K562 (cell line): Measurements from ENCODE around the gene EFCAB9. TPM values are rescaled to one million over a fixed set of nuclear protein-coding genes. Genes with fewer than 3 reads are reported as not detected.

Experiments used
- ATAC-seq: fragments of 200-7000 bp; cut with Tn5 transposase; 3 replicates; pipeline ENCODE4 v1.9.1; 2020; ENCODE audit warnings: moderate library complexity
- BruUV-seq: library from RNA; stranded (reverse); fragments of 400-500 nt; replicated peaks from 2 replicates; lab custom pipeline; 2021; lab: Mats Ljungman, UMichigan
- CTCF ChIA-PET: fragments of 300-600 bp; formaldehyde crosslinking; extraction: SDS; loops from one replicate; lab custom pipeline; 2021; ENCODE audit warnings: low intra/inter-chr PET ratio; lab: Yijun Ruan, JAX
- POLR2A ChIA-PET: fragments of 300-600, 350-650 bp; sonication (Branson Sonifier 250); formaldehyde crosslinking; extraction: SDS; loops from one replicate; lab custom pipeline; 2021; ENCODE audit warnings: antibody characterized with exemption, inconsistent platforms; lab: Yijun Ruan, JAX
- DNase-seq, 4 experiments: peaks; one replicate each; pipeline versions ENCODE4 v3.0.0 to v3.0.0-alpha.2; 2011 to 2018; ENCODE audit warnings: low spot score in 3 of 4, mixed read lengths in 3 of 4; ENCODE audit errors: extremely low read depth in 1 of 4
- FAIRE-seq: peaks from 2 replicates; lab custom pipeline; 2011; peaks lifted over from hg19 to GRCh38; lab: Jason Lieb, UNC
- H2AFZ ChIP-seq: 2 replicates; pipeline ENCODE4 v1.6.0; 2011; ENCODE audit warnings: low read depth, low read length, control low read depth, inconsistent platforms
- H3K27ac ChIP-seq: fragments of 200-600 bp; 3 replicates; pipeline ENCODE4 v1.8.0; 2011; ENCODE audit warnings: low read depth, mild to moderate bottlenecking, control low read depth, inconsistent platforms, low read length, moderate library complexity, mixed read lengths; ENCODE audit errors: extremely low read depth
- H3K27me3 ChIP-seq, 2 experiments: fragments of 300-600 bp in 1 of 2; 2 replicates in 1 of 2; 3 replicates in 1 of 2; pipeline versions ENCODE4 v1.6.0 to v1.8.0; 2011; ENCODE audit warnings: inconsistent platforms in 2 of 2, low read length in 2 of 2, mild to moderate bottlenecking in 1 of 2, mixed read lengths in 1 of 2, moderate library complexity in 1 of 2; ENCODE audit not compliant: control insufficient read depth in 2 of 2, insufficient read depth in 2 of 2
- H3K36me3 ChIP-seq: fragments of 300-600 bp; 3 replicates; pipeline ENCODE4 v1.8.0; 2011; ENCODE audit warnings: mild to moderate bottlenecking, low read length, inconsistent platforms; ENCODE audit not compliant: control insufficient read depth, insufficient read depth
- H3K4me1 ChIP-seq, 2 experiments: fragments of 200-600 bp in 1 of 2; replicated peaks in 1 of 2; 2 replicates in 1 of 2; 3 replicates in 1 of 2; pipeline versions ENCODE4 v1.5.1 to v1.8.0; 2011; ENCODE audit warnings: inconsistent platforms in 2 of 2, low read length in 2 of 2, mild to moderate bottlenecking in 1 of 2, mixed read lengths in 1 of 2, moderate library complexity in 1 of 2; ENCODE audit not compliant: control insufficient read depth in 2 of 2, insufficient read depth in 2 of 2
- H3K4me2 ChIP-seq: 2 replicates; pipeline ENCODE4 v1.6.1; 2011; ENCODE audit warnings: low read length, control low read depth, inconsistent platforms, mixed read lengths; ENCODE audit not compliant: insufficient read depth
- H3K4me3 ChIP-seq: fragments of 200-600 bp; sonication (generic), shearing (Covaris generic); 2 replicates; pipeline ENCODE4 v1.5.1; 2016; ENCODE audit warnings: control low read depth, inconsistent platforms
- H3K79me2 ChIP-seq: fragments of 200-600 bp; 3 replicates; pipeline ENCODE4 v1.8.0; 2011; ENCODE audit warnings: low read length, inconsistent platforms; ENCODE audit not compliant: control insufficient read depth, insufficient read depth
- H3K9ac ChIP-seq, 2 experiments: 2 replicates each; pipeline versions ENCODE4 v1.6.0 to v1.6.1; 2011; ENCODE audit warnings: low read depth in 2 of 2, low read length in 2 of 2, control low read depth in 1 of 2, inconsistent platforms in 1 of 2, mild to moderate bottlenecking in 1 of 2, mixed read lengths in 1 of 2; ENCODE audit not compliant: insufficient read depth in 1 of 2
- H3K9me1 ChIP-seq: one replicate; pipeline ENCODE4 v1.6.0; 2011; ENCODE audit warnings: inconsistent platforms, mild to moderate bottlenecking, low read length, moderate library complexity; ENCODE audit not compliant: control insufficient read depth, insufficient read depth
- H3K9me3 ChIP-seq: replicated peaks from 2 replicates; pipeline ENCODE4 v1.5.1; 2011; ENCODE audit warnings: low read depth, low read length, inconsistent platforms; ENCODE audit not compliant: control insufficient read depth, insufficient read depth
- H4K20me1 ChIP-seq: replicated peaks from 2 replicates; pipeline ENCODE4 v1.6.1; 2011; ENCODE audit warnings: low read length, inconsistent platforms, mixed read lengths; ENCODE audit not compliant: control insufficient read depth, insufficient read depth
- HNRNPK ChIP-seq: fragments of 200-400 bp; formaldehyde crosslinking; IDR thresholded peaks from one replicate; pipeline ENCODE4 v1.6.1; 2018; ENCODE audit warnings: mild to moderate bottlenecking, low read depth, low read length; ENCODE audit not compliant: poor library complexity, severe bottlenecking
- NCOR1 ChIP-seq: fragments of 450-650 bp; IDR thresholded peaks from 2 replicates; pipeline ENCODE4 v1.6.1; 2016; ENCODE audit warnings: mild to moderate bottlenecking, moderate library complexity
- NFRKB ChIP-seq: fragments of 450-650 bp; IDR thresholded peaks from 2 replicates; pipeline ENCODE4 v1.6.1; 2016; ENCODE audit warnings: low read depth
- RCOR1 ChIP-seq, 2 experiments: IDR thresholded peaks; 2 replicates each; pipeline ENCODE4 v1.6.1; 2012; ENCODE audit warnings: low read depth in 2 of 2, low read length in 2 of 2, borderline replicate concordance in 1 of 2, improper control_type of control experiment in 1 of 2
- TAF15 ChIP-seq: fragments of 200-400 bp; formaldehyde crosslinking; IDR thresholded peaks from 2 replicates; pipeline ENCODE4 v1.6.1; 2017; ENCODE audit warnings: mild to moderate bottlenecking, low read depth, low read length, moderate library complexity
- TBL1XR1 ChIP-seq, 2 experiments: IDR thresholded peaks; 2 replicates each; pipeline ENCODE4 v1.6.1; 2012; ENCODE audit warnings: improper control_type of control experiment in 2 of 2, low read length in 2 of 2, mild to moderate bottlenecking in 1 of 2
- TCF7L2 ChIP-seq: fragments of 150-350 bp; IDR thresholded peaks from 2 replicates; pipeline ENCODE4 v1.6.1; 2016; ENCODE audit warnings: low read depth, mild to moderate bottlenecking, low read length, moderate library complexity
- TFE3 ChIP-seq: fragments of 450-650 bp; formaldehyde crosslinking; IDR thresholded peaks from 2 replicates; pipeline ENCODE4 v1.4.0; 2020; ENCODE audit warnings: mild to moderate bottlenecking, mixed read lengths
- ZBED1 ChIP-seq: IDR thresholded peaks from 2 replicates; pipeline ENCODE4 v1.6.1; 2014
- WGBS: fragments of 100-300 bp; shearing (Covaris generic); methylation state at CpG from one replicate; pipeline ENCODE4 v1.1.6; 2016; ENCODE audit warnings: low coverage, mixed read lengths; ENCODE audit not compliant: insufficient coverage; ENCODE audit errors: missing lambda C conversion rate; 5-methylcytosine and 5-hydroxymethylcytosine counted together
- in situ Hi-C: fragments of 300-500 bp; cut with MboI; formaldehyde crosslinking; loops from 4 replicates; pipeline ENCODE4 v1.15.0; 2018; ENCODE audit warnings: inconsistent platforms, mixed read lengths
- intact Hi-C: fragments of 100-400 bp; cut with micrococcal nuclease; formaldehyde crosslinking; loops from 2 replicates; pipeline ENCODE4 v1.14.2; 2022
- polyA plus RNA-seq, 8 experiments: library from polyadenylated mRNA; depleted of rRNA in 4 of 8; stranded (reverse) in 5 of 8; unstranded in 3 of 8; fragments of >200 nt; fragmentation: Nextera tagmentation in 2 of 8; fragmentation: Illumina TruSeq in 1 of 8; extraction: Ambion mirVana in 2 of 8; extraction: Trizol in 1 of 8; gene quantifications; 2 replicates each; pipeline versions ENCODE4 v1.2.1 to v1.2.3, GENCODE V29; 2011 to 2014; ENCODE audit warnings: inconsistent platforms in 1 of 8, missing spikeins in 1 of 8
- total RNA-seq, 7 experiments: library from RNA; depleted of rRNA in 6 of 7; stranded (reverse); fragments of >200 nt in 6 of 7; fragmentation: Illumina TruSeq in 2 of 7; extraction: Trizol in 2 of 7; gene quantifications; 2 replicates each; pipeline versions ENCODE4 v1.2.1 to v1.2.3, GENCODE V29; 2011 to 2021; ENCODE audit warnings: low replicate concordance in 1 of 7
- TF ChIP-seq, protein P1 (sequence below): fragments of 450-650 bp; formaldehyde crosslinking; IDR thresholded peaks from 2 replicates; pipeline ENCODE4 v1.4.0; 2020; ENCODE audit warnings: mild to moderate bottlenecking

The EFCAB9 gene
- total and polyA plus RNA-seq, 9 of the 15 experiments (the other 6 are each of a cell fraction or from before 2014, with no cell fraction given): not detected

GRCh38 chr5:172211676-172212075 is 17.7 kb downstream of the EFCAB9 start (continued):
- TF ChIP-seq TAF15: no peak
- TF ChIP-seq RCOR1 (IDR thresholded peaks at IDR 0.05; ENCODE audit: borderline replicate concordance in 1 of 2, low read depth in 2 of 2, low read length in 2 of 2): no peak
- TF ChIP-seq TCF7L2: no peak
- TF ChIP-seq NFRKB: no peak
- no peak for TF ChIP-seq HNRNPK
- no peak for TF ChIP-seq NCOR1
- TF ChIP-seq, protein P1, sequence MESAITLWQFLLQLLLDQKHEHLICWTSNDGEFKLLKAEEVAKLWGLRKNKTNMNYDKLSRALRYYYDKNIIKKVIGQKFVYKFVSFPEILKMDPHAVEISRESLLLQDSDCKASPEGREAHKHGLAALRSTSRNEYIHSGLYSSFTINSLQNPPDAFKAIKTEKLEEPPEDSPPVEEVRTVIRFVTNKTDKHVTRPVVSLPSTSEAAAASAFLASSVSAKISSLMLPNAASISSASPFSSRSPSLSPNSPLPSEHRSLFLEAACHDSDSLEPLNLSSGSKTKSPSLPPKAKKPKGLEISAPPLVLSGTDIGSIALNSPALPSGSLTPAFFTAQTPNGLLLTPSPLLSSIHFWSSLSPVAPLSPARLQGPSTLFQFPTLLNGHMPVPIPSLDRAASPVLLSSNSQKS (CRISPR knock-in tag): no peak
- TF ChIP-seq, all 486 proteins: peak for 0

DNA sequence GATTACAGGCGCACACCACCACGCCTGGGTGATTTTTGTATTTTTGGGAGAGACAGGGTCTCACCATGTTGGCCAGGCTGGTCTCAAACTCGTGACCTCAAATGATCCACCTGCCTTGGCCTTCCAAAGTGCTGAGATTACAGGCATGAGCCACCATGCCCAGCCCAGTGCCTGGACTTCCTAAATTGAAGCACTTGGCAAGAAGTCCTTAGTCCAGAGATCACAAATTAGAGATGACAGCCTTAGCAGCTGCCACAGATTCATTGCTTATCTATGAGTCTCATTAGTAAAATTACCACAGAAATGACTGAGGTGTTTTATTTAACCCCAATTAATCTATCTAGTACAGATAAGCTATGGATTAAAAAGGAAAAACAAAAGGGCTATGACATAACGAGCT is 19.2 kb downstream of the EFCAB9 start:
- no peak overlapping the region for H3K4me3 ChIP-seq
- in situ Hi-C loops: no loop called here
- BruUV-seq: no TSS peak

More for the DNA sequence above, 19.2 kb downstream of the EFCAB9 start:
- ChIA-PET CTCF (no interaction called here), POLR2A (no interaction called here)
- ATAC-seq (no peak), DNase-seq (no peak), FAIRE-seq (no peak)
- H3K36me3 ChIP-seq: no peaks in the 10 kb centered on the region
- H2AFZ ChIP-seq: no peak overlapping the region
- no peaks in the 10 kb centered on the region for H3K4me1 ChIP-seq
- H3K9me1 ChIP-seq: no peaks in the 10 kb centered on the region
- H3K27ac ChIP-seq: no peak overlapping the region
- H3K4me2 ChIP-seq: no peak overlapping the region
- no peaks in the 10 kb centered on the region for H3K79me2 ChIP-seq
- intact Hi-C loops: no loop called here
- H3K27me3 ChIP-seq: peaks cover 33 to 36% of the 10 kb centered on the region in 2 experiments; a peak in 4 of 5 replicates
- H3K9me3 ChIP-seq: no peaks in the 10 kb centered on the region
- H4K20me1 ChIP-seq: 0 out of 2 replicates have a peak, but pooled peaks cover 4% of the 10 kb centered on the region
- no peak for TF ChIP-seq ZBED1
- TF ChIP-seq TFE3 (CRISPR knock-in tag): 0 out of 2 replicates have a peak, but pooled peaks have one; percentile 1
- TF ChIP-seq TBL1XR1 (IDR thresholded peaks at IDR 0.05; ENCODE audit: low read length in 2 of 2): no peak
- WGBS: 1% methylated on average over 4 of the region's 4 CpGs
- no peak overlapping the region for H3K9ac ChIP-seq
